BLaER1 treated with 17β-estradiol and CSF1 and Interleukin-3, amounts not matched to agents 10 nM and 100 nM (cell line): Measurements from ENCODE around the gene SNX18.
A peak's percentile ranks its signal among the peaks of the same experiment; 100 is the strongest.

Experiments
- H3K27ac ChIP-seq, 11 experiments: shearing (Covaris generic); formaldehyde crosslinking; 2 replicates each; pipeline ENCODE4 v1.8.1; 2022
- H3K27me3 ChIP-seq, 11 experiments: shearing (Covaris generic); formaldehyde crosslinking; 2 replicates each; pipeline ENCODE4 v1.8.1; 2022
- H3K36me3 ChIP-seq, 11 experiments: shearing (Covaris generic); formaldehyde crosslinking; 2 replicates each; pipeline ENCODE4 v1.8.1; 2022
- H3K4me1 ChIP-seq, 10 experiments: shearing (Covaris generic); formaldehyde crosslinking; 2 replicates each; pipeline ENCODE4 v1.8.1; 2022
- H3K4me2 ChIP-seq, 11 experiments: shearing (Covaris generic); formaldehyde crosslinking; 2 replicates each; pipeline ENCODE4 v1.8.1; 2022
- H3K4me3 ChIP-seq, 10 experiments: shearing (Covaris generic); formaldehyde crosslinking; 2 replicates each; pipeline ENCODE4 v1.8.1; 2022
- H3K9ac ChIP-seq, 11 experiments: shearing (Covaris generic); formaldehyde crosslinking; 2 replicates each; pipeline ENCODE4 v1.8.1; 2022
- H3K9me3 ChIP-seq, 11 experiments: shearing (Covaris generic); formaldehyde crosslinking; replicated peaks in 1 of 11; 2 replicates each; pipeline ENCODE4 v1.8.1; 2022
- H4K20me1 ChIP-seq, 11 experiments: shearing (Covaris generic); formaldehyde crosslinking; 2 replicates each; pipeline ENCODE4 v1.8.1; 2022
- Cebpa-rat ChIP-seq, 11 experiments: shearing (Covaris generic); IDR thresholded peaks; 2 replicates each; pipeline ENCODE4 v1.8.1; 2022

SNX18 gene

DNA sequence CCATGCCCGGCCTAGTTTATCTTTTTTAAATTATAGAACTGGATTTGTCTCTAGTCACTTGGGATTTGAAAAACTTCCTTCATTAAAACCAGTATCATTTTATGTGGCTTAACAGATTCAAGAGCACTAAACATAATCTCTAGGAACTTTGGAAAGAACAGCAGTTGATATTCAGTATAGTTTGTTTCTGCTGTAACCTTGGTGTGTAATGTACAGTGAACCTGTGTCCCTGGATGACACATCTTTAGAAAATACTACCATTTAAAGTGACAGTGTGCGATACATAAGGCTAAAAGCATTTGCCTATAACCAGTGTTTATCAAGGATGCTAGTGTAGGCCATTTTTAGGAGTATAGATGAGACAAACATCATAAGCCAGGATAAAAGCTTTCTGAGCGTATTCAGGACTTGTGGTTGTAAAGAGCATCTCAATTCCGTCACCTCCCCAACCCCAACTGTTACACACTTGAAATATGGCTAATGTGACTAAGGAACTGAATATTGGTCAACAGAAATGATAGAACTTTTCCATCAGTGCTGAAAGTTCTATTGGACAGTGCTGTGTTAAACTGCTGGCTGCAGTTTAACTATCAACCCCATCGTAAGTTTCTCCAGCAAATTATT lies 4.4 kb downstream of the SNX18 start:
- Histone ChIP-seq H3K27ac (peak overlapping the region in 5 of 11 experiments; percentile 91 to 95 (median 94); a peak in 9 of 22 replicates), H3K27me3 (no peaks in the 10 kb centered on the region), H3K9me3 (peaks cover 0 to 11% (median 0%) of the 10 kb centered on the region in 11 experiments; a peak in 5 of 22 replicates), H3K4me3 (peak overlapping the region; percentile 77 to 99 (median 88); a peak in 19 of 20 replicates), H3K9ac (peak overlapping the region in 9 of 11 experiments; percentile 22 to 96 (median 93); a peak in 11 of 22 replicates), H3K4me2 (peak overlapping the region; percentile 83 to 99 (median 98)), H3K36me3 (peaks cover 39 to 80% (median 68%) of the 10 kb centered on the region in 11 experiments), H3K4me1 (peaks cover 35 to 68% (median 50%) of the 10 kb centered on the region in 10 experiments), H4K20me1 (peaks cover 36 to 91% (median 62%) of the 10 kb centered on the region in 11 experiments; a peak in 21 of 22 replicates)
- TF ChIP-seq Cebpa-rat (IDR thresholded peaks at IDR 0.05): no peak

- peak overlapping the region in 4 of 11 experiments; percentile 27 to 48 (median 46); a peak in 7 of 22 replicates for H3K27ac ChIP-seq
- no peaks in the 10 kb centered on the region for H3K27me3 ChIP-seq
- H3K9ac ChIP-seq: peak overlapping the region in 4 of 11 experiments; percentile 30 to 93 (median 60); a peak in 7 of 22 replicates
- H3K4me1 ChIP-seq: peaks cover 31 to 73% (median 48%) of the 10 kb centered on the region in 10 experiments
- peaks cover 0 to 9% (median 0%) of the 10 kb centered on the region in 11 experiments; a peak in 5 of 22 replicates for H3K9me3 ChIP-seq
- TF ChIP-seq Cebpa-rat (IDR thresholded peaks at IDR 0.05): no peak
- peaks cover 46 to 90% (median 79%) of the 10 kb centered on the region in 11 experiments for H3K36me3 ChIP-seq
- peak overlapping the region in 5 of 10 experiments; percentile 1 to 95 (median 77); a peak in 8 of 20 replicates for H3K4me3 ChIP-seq
- H3K4me2 ChIP-seq: peak overlapping the region in 8 of 11 experiments; percentile 2 to 99 (median 93); a peak in 17 of 22 replicates
- peaks cover 51 to 99% (median 78%) of the 10 kb centered on the region in 11 experiments for H4K20me1 ChIP-seq
These were observed 6.0 kb downstream of the SNX18 start for GRCh38 chr5:54523534-54523933.

- peak overlapping the region in 5 of 10 experiments; percentile 1 to 95 (median 77); a peak in 8 of 20 replicates for H3K4me3 ChIP-seq
- H3K4me2 ChIP-seq: peak overlapping the region in 8 of 11 experiments; percentile 2 to 99 (median 93); a peak in 16 of 22 replicates
- no peak for TF ChIP-seq Cebpa-rat (IDR thresholded peaks at IDR 0.05)
- H3K9ac ChIP-seq: peak overlapping the region in 4 of 11 experiments; percentile 30 to 93 (median 60); a peak in 7 of 22 replicates
- peaks cover 57 to 99% (median 83%) of the 10 kb centered on the region in 11 experiments for H4K20me1 ChIP-seq
- H3K4me1 ChIP-seq: peaks cover 26 to 73% (median 43%) of the 10 kb centered on the region in 10 experiments
- H3K27me3 ChIP-seq: no peaks in the 10 kb centered on the region
- H3K27ac ChIP-seq: peak overlapping the region in 4 of 11 experiments; percentile 27 to 48 (median 46); a peak in 7 of 22 replicates
- peaks cover 0 to 6% (median 0%) of the 10 kb centered on the region in 11 experiments; a peak in 4 of 22 replicates for H3K9me3 ChIP-seq
- H3K36me3 ChIP-seq: peaks cover 46 to 90% (median 74%) of the 10 kb centered on the region in 11 experiments
These were observed 6.5 kb downstream of the SNX18 start for GRCh38 chr5:54524082-54524481.

DNA sequence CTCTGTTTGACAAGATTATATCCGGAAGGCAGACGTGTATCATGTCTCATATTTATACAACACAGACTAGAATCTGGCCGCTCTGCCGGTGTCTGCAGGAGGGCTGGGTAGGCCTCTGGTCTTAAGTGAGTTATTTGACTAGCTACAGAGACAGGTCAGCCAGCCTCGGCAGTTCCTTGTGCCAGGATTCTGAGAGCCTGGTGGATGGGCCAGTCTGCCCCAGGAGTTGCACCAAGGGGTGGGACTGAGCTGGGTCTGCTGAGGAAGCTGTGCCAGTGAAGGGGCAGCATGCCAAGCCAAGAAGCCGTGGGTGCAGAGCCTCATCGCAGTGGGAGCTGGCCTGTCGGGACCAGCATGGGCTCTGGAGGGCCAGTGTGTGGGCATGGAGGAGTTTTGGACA lies 7.1 kb downstream of the SNX18 start:
- peaks cover 44 to 90% (median 74%) of the 10 kb centered on the region in 11 experiments for H3K36me3 ChIP-seq
- peak overlapping the region in 7 of 11 experiments; percentile 15 to 99 (median 90); a peak in 13 of 22 replicates for H3K4me2 ChIP-seq
- no peaks in the 10 kb centered on the region for H3K27me3 ChIP-seq
- peaks cover 63 to 99% (median 85%) of the 10 kb centered on the region in 11 experiments for H4K20me1 ChIP-seq
- peaks cover 0 to 6% (median 0%) of the 10 kb centered on the region in 11 experiments; a peak in 1 of 22 replicates for H3K9me3 ChIP-seq
- peak overlapping the region in 4 of 10 experiments; percentile 24 to 95 (median 53); a peak in 3 of 20 replicates for H3K4me3 ChIP-seq
- peaks cover 20 to 77% (median 38%) of the 10 kb centered on the region in 10 experiments for H3K4me1 ChIP-seq
- peak overlapping the region in 1 of 11 experiments; percentile 10; a peak in 2 of 22 replicates for H3K27ac ChIP-seq
- peak overlapping the region in 3 of 11 experiments; percentile 8 to 90 (median 31); a peak in 2 of 22 replicates for H3K9ac ChIP-seq
- no peak for TF ChIP-seq Cebpa-rat (IDR thresholded peaks at IDR 0.05)

- TF ChIP-seq Cebpa-rat (IDR thresholded peaks at IDR 0.05): no peak
- Histone ChIP-seq H4K20me1 (peaks cover 69 to 100% (median 91%) of the 10 kb centered on the region in 11 experiments), H3K27ac (no peak overlapping the region), H3K9me3 (peaks cover 0 to 6% (median 0%) of the 10 kb centered on the region in 11 experiments; a peak in 1 of 22 replicates), H3K4me2 (peak overlapping the region in 5 of 11 experiments; percentile 26 to 99 (median 96); a peak in 9 of 22 replicates), H3K36me3 (peaks cover 44 to 85% (median 80%) of the 10 kb centered on the region in 11 experiments), H3K9ac (0 out of 22 replicates have a peak overlapping the region, but pooled peaks of 2 of the 11 experiments have one; percentile 8 to 90), H3K27me3 (no peaks in the 10 kb centered on the region), H3K4me1 (peaks cover 19 to 83% (median 40%) of the 10 kb centered on the region in 10 experiments), H3K4me3 (no peak overlapping the region; a peak in 1 of 20 replicates)
These were observed 7.7 kb downstream of the SNX18 start for GRCh38 chr5:54525261-54525660.

DNA sequence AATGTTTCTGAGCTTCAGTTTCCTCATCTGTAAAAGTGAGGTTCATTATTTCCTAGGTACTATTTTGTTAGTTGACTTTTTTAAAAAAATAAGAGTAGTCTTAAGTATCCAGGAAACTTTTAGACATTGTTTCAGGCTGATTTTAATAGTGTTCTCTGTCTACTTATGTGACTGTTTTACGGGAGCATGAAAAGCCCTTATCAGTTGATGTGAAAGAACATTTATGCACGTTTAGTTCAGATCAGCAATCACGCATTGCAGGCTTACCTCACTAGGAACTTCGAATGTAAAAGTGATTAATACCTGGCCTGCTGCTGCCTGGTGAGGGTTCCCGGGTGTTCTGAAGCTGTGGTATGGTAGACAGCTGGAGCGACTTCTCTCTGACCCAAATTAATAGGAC lies 8.1 kb downstream of the SNX18 start:
- no peaks in the 10 kb centered on the region for H3K27me3 ChIP-seq
- H3K4me2 ChIP-seq: peak overlapping the region in 4 of 11 experiments; percentile 6 to 99 (median 97); a peak in 6 of 22 replicates
- no peak overlapping the region for H3K27ac ChIP-seq
- H3K4me1 ChIP-seq: peaks cover 19 to 87% (median 40%) of the 10 kb centered on the region in 10 experiments
- peaks cover 0 to 6% (median 0%) of the 10 kb centered on the region in 11 experiments; a peak in 1 of 22 replicates for H3K9me3 ChIP-seq
- H3K4me3 ChIP-seq: no peak overlapping the region
- H3K36me3 ChIP-seq: peaks cover 44 to 88% (median 81%) of the 10 kb centered on the region in 11 experiments
- TF ChIP-seq Cebpa-rat (IDR thresholded peaks at IDR 0.05): no peak
- peaks cover 73 to 100% (median 95%) of the 10 kb centered on the region in 11 experiments for H4K20me1 ChIP-seq
- peak overlapping the region in 1 of 11 experiments; percentile 90; a peak in 1 of 22 replicates for H3K9ac ChIP-seq

- peak overlapping the region in 2 of 11 experiments; percentile 5 to 44; a peak in 1 of 22 replicates for H3K9ac ChIP-seq
- H3K27ac ChIP-seq: no peak overlapping the region
- TF ChIP-seq Cebpa-rat (IDR thresholded peaks at IDR 0.05): no peak
- peaks cover 0 to 6% (median 0%) of the 10 kb centered on the region in 11 experiments; a peak in 1 of 22 replicates for H3K9me3 ChIP-seq
- H3K36me3 ChIP-seq: peaks cover 46 to 87% (median 77%) of the 10 kb centered on the region in 11 experiments
- H3K27me3 ChIP-seq: no peaks in the 10 kb centered on the region
- peaks cover 81 to 100% (median 99%) of the 10 kb centered on the region in 11 experiments for H4K20me1 ChIP-seq
- peak overlapping the region in 4 of 11 experiments; percentile 18 to 99 (median 60); a peak in 5 of 22 replicates for H3K4me2 ChIP-seq
- H3K4me1 ChIP-seq: peaks cover 18 to 98% (median 37%) of the 10 kb centered on the region in 10 experiments
- H3K4me3 ChIP-seq: no peak overlapping the region
These were observed 9.2 kb downstream of the SNX18 start for GRCh38 chr5:54526604-54527288.
